GM12878 (cell line): ENCODE measurements around the gene TSC22D3. TPM values are rescaled to one million over a fixed set of nuclear protein-coding genes. Genes with fewer than 3 reads are reported as not detected.

Source experiments
- ATAC-seq: fragments of 200-7000 bp; cut with Tn5 transposase; 3 replicates; pipeline ENCODE4 v1.9.1; 2020; ENCODE audit warnings: mild to moderate bottlenecking, moderate library complexity
- BruUV-seq: library from RNA; stranded (reverse); fragments of 400-500 nt; replicated peaks from 2 replicates; lab custom pipeline; 2021; lab: Mats Ljungman, UMichigan
- CTCF ChIA-PET: fragments of 300-600 bp; sonication (Branson Sonifier 250); formaldehyde crosslinking; extraction: SDS; loops from one replicate; lab custom pipeline; 2021; ENCODE audit warnings: inconsistent platforms; lab: Yijun Ruan, JAX
- POLR2A ChIA-PET: fragments of 350-600 bp; formaldehyde crosslinking; extraction: SDS; loops from one replicate; lab custom pipeline; 2021; ENCODE audit warnings: inconsistent platforms; lab: Charles Lee
- RAD21 ChIA-PET: fragments of 300-600 bp; sonication (Branson Sonifier 250); formaldehyde crosslinking; loops from one replicate; lab custom pipeline; 2023; ENCODE audit warnings: antibody characterized with exemption; ENCODE audit not compliant: unreplicated experiment; lab: Charles Lee
- SMC1A ChIA-PET: fragments of 300-600 bp; sonication (Branson Sonifier 250); formaldehyde crosslinking; loops from one replicate; lab custom pipeline; 2023; ENCODE audit not compliant: unreplicated experiment, uncharacterized antibody; lab: Charles Lee
- DNase-seq: peaks from one replicate; pipeline ENCODE4 v3.0.0-alpha.2; 2011; ENCODE audit warnings: low read depth, low spot score
- FAIRE-seq: peaks from 3 replicates; lab custom pipeline; 2011; peaks lifted over from hg19 to GRCh38; lab: Jason Lieb, UNC
- H2AFZ ChIP-seq: 2 replicates; pipeline ENCODE4 v1.6.0; 2011; ENCODE audit warnings: low read depth, low read length, control low read depth; ENCODE audit not compliant: control insufficient read depth
- H3K27ac ChIP-seq: 2 replicates; pipeline ENCODE4 v1.5.1; 2011; ENCODE audit warnings: control low read depth; ENCODE audit not compliant: control insufficient read depth, insufficient read depth
- H3K27me3 ChIP-seq, 2 experiments: replicated peaks in 1 of 2; 2 replicates each; pipeline versions ENCODE4 v1.6.0 to v1.6.1; 2011; ENCODE audit warnings: low read length in 1 of 2; ENCODE audit not compliant: control insufficient read depth in 2 of 2, insufficient read depth in 2 of 2
- H3K36me3 ChIP-seq, 2 experiments: 2 replicates each; pipeline ENCODE4 v1.5.1; 2011; ENCODE audit warnings: low read length in 1 of 2; ENCODE audit not compliant: control insufficient read depth in 2 of 2, insufficient read depth in 2 of 2
- H3K4me1 ChIP-seq: 2 replicates; pipeline ENCODE4 v1.6.1; 2011; ENCODE audit warnings: mild to moderate bottlenecking, low read length, moderate library complexity, mixed read lengths; ENCODE audit not compliant: control insufficient read depth, insufficient read depth
- H3K4me2 ChIP-seq: 2 replicates; pipeline ENCODE4 v1.6.0; 2011; ENCODE audit warnings: control low read depth; ENCODE audit not compliant: control insufficient read depth, insufficient read depth
- H3K4me3 ChIP-seq: fragments of 200-600 bp; sonication (generic); 2 replicates; pipeline ENCODE4 v1.5.1; 2016
- H3K79me2 ChIP-seq: 2 replicates; pipeline ENCODE4 v1.6.0; 2011; ENCODE audit warnings: low read length; ENCODE audit not compliant: control insufficient read depth, insufficient read depth
- H3K9ac ChIP-seq: 2 replicates; pipeline ENCODE4 v1.8.0; 2011; ENCODE audit warnings: low read length, control low read depth, mixed read lengths; ENCODE audit not compliant: control insufficient read depth, insufficient read depth
- H3K9me3 ChIP-seq: replicated peaks from 3 replicates; pipeline ENCODE4 v1.5.1; 2011; ENCODE audit warnings: mild to moderate bottlenecking, low read length; ENCODE audit not compliant: control insufficient read depth, insufficient read depth
- H4K20me1 ChIP-seq: 2 replicates; pipeline ENCODE4 v1.6.0; 2011; ENCODE audit not compliant: control insufficient read depth, insufficient read depth
- CBFB ChIP-seq: IDR thresholded peaks from 2 replicates; pipeline ENCODE4 v1.6.1; 2016; ENCODE audit warnings: antibody characterized with exemption, low read depth
- CHD4 ChIP-seq: fragments of 200-600 bp; sonication (generic); IDR thresholded peaks from 2 replicates; pipeline ENCODE4 v1.6.1; 2016; ENCODE audit warnings: mild to moderate bottlenecking
- DPF2 ChIP-seq: fragments of 450-650 bp; IDR thresholded peaks from 2 replicates; pipeline ENCODE4 v1.6.1; 2017; ENCODE audit warnings: mild to moderate bottlenecking
- EP300 ChIP-seq, 2 experiments: fragments of 150-350 bp in 1 of 2; IDR thresholded peaks; 2 replicates each; pipeline ENCODE4 v1.6.1; 2011 to 2012; ENCODE audit warnings: low read depth in 2 of 2, low read length in 2 of 2, borderline replicate concordance in 1 of 2, improper control_type of control experiment in 1 of 2, inconsistent platforms in 1 of 2; ENCODE audit not compliant: control insufficient read depth in 1 of 2
- IKZF1 ChIP-seq: fragments of 450-650 bp; conservative IDR thresholded peaks from 2 replicates; pipeline ENCODE4 v1.6.1; 2017; ENCODE audit warnings: antibody characterized with exemption, mild to moderate bottlenecking
- IKZF2 ChIP-seq, 2 experiments: fragments of 450-650 bp; IDR thresholded peaks; 2 replicates each; pipeline ENCODE4 v1.6.1; 2017; ENCODE audit warnings: mild to moderate bottlenecking in 2 of 2, moderate library complexity in 2 of 2
- IRF4 ChIP-seq: IDR thresholded peaks from 2 replicates; pipeline ENCODE4 v1.6.1; 2011; ENCODE audit warnings: low read depth, low read length
- MEF2B ChIP-seq: fragments of 450-650 bp; IDR thresholded peaks from 2 replicates; pipeline ENCODE4 v1.6.1; 2018; ENCODE audit warnings: mild to moderate bottlenecking, moderate library complexity; ENCODE audit not compliant: partially characterized antibody, poor library complexity, severe bottlenecking
- MTA2 ChIP-seq: fragments of 450-650 bp; IDR thresholded peaks from 2 replicates; pipeline ENCODE4 v1.6.1; 2016; ENCODE audit warnings: low read depth, mild to moderate bottlenecking, moderate library complexity
- NBN ChIP-seq: fragments of 450-650 bp; IDR thresholded peaks from 2 replicates; pipeline ENCODE4 v1.6.1; 2016
- NR2C2 ChIP-seq: IDR thresholded peaks from 2 replicates; pipeline ENCODE4 v1.6.1; 2011; ENCODE audit warnings: borderline replicate concordance, low read depth; ENCODE audit not compliant: control insufficient read depth, insufficient read length
- RBBP5 ChIP-seq: fragments of 200-600 bp; sonication (generic); conservative IDR thresholded peaks from 2 replicates; pipeline ENCODE4 v1.6.1; 2016
- SMAD5 ChIP-seq: IDR thresholded peaks from 2 replicates; pipeline ENCODE4 v1.6.1; 2016; ENCODE audit warnings: antibody characterized with exemption, low read depth
- SPI1 ChIP-seq: IDR thresholded peaks from 2 replicates; pipeline ENCODE4 v1.6.1; 2011; ENCODE audit warnings: low read depth, mild to moderate bottlenecking, low read length, moderate library complexity, borderline replicate concordance; ENCODE audit not compliant: insufficient read depth
- STAT3 ChIP-seq: IDR thresholded peaks from 2 replicates; pipeline ENCODE4 v1.6.1; 2011; ENCODE audit warnings: low read depth, low read length, improper control_type of control experiment
- ZNF217 ChIP-seq: fragments of 450-650 bp; IDR thresholded peaks from 2 replicates; pipeline ENCODE4 v1.6.1; 2017; ENCODE audit warnings: antibody characterized with exemption, mild to moderate bottlenecking
- WGBS: methylation state at CpG from one replicate; pipeline ENCODE4 v1.1.6; 2016; ENCODE audit warnings: low lambda C conversion rate; ENCODE audit not compliant: insufficient replicate concordance, insufficient coverage; ENCODE audit errors: missing lambda C conversion rate; 5-methylcytosine and 5-hydroxymethylcytosine counted together
- in situ Hi-C: fragments of 300-500 bp; cut with MboI; formaldehyde crosslinking; loops from 9 replicates; pipeline ENCODE4 v1.14.3; 2018; ENCODE audit warnings: mixed read lengths
- intact Hi-C: fragments of 100-400 bp; cut with micrococcal nuclease; formaldehyde crosslinking; loops from one replicate; pipeline ENCODE4 v1.14.2; 2022; ENCODE audit not compliant: unreplicated experiment
- polyA plus RNA-seq, 11 experiments: library from polyadenylated mRNA; depleted of rRNA in 4 of 11; unstranded in 6 of 11; stranded (reverse) in 5 of 11; fragments of >200 nt; fragmentation: Nextera tagmentation in 4 of 11; fragmentation: Illumina TruSeq in 1 of 11; extraction: Ambion mirVana in 4 of 11; extraction: Trizol in 1 of 11; gene quantifications; 1 replicate in 1 of 11; 2 replicates in 10 of 11; pipeline versions ENCODE4 v1.2.1 to v1.2.3, GENCODE V29; 2011 to 2016; ENCODE audit warnings: inconsistent platforms in 2 of 11, missing spikeins in 2 of 11, low read depth in 1 of 11
- total RNA-seq, 4 experiments: library from RNA; depleted of rRNA in 3 of 4; stranded (reverse); fragments of >200 nt in 3 of 4; fragmentation: Illumina TruSeq in 1 of 4; extraction: Trizol in 1 of 4; gene quantifications; 2 replicates each; pipeline versions ENCODE4 v1.2.1 to v1.2.3, GENCODE V29; 2013 to 2021
- TF ChIP-seq, protein P1 (sequence below): fragments of 450-650 bp; IDR thresholded peaks from 2 replicates; pipeline ENCODE4 v1.6.1; 2016; ENCODE audit warnings: mild to moderate bottlenecking
- TF ChIP-seq, protein P2 (sequence below): IDR thresholded peaks from 2 replicates; pipeline ENCODE4 v1.6.1; 2011; ENCODE audit warnings: low read depth, low read length, improper control_type of control experiment, borderline replicate concordance
- TF ChIP-seq, protein P3 (sequence below): fragments of 450-650 bp; IDR thresholded peaks from 2 replicates; pipeline ENCODE4 v1.6.1; 2017; ENCODE audit warnings: low read depth, mild to moderate bottlenecking, moderate library complexity

The TSC22D3 gene
- total and polyA plus RNA-seq, 10 of the 15 experiments (the other 5 are each of a cell fraction or from before 2014, with no cell fraction given): 4.6 to 122 (median 16.1) TPM

DNA sequence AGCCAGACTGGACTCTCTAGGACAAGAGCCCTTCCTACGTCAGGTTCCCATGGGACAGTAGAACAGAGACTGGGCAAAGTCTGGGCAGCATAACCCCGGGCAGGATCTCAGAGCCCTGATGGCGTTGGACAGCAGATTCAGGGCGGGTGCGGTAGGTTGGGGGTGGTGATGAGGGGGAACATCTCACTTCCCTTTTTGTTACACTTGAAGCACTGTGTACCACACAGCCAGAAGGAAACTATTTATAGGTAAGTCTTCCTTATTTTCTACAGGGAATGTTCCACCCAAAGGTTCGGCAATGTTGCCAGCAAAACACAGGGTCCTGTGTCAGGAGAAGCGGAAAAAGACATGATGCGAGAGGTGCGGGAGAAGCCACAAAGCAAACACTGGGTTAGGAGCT lies 54.3 kb downstream of the TSC22D3 start:
- no peak for FAIRE-seq
- no TSS peak for BruUV-seq
- H2AFZ ChIP-seq: no peak overlapping the region
- H3K27me3 ChIP-seq: no peaks in the 10 kb centered on the region; a peak in 1 of 4 replicates
- no peak overlapping the region for H3K27ac ChIP-seq
- H4K20me1 ChIP-seq: no peaks in the 10 kb centered on the region
- no peaks in the 10 kb centered on the region for H3K9me3 ChIP-seq
- SMC1A ChIA-PET: interaction anchor here (0.8 to 16.4 kb wide), 8 partner anchors 8 to 56 kb away, joined by 3 to 425 read pairs (median 4); partner anchors contain the start of genes NCBP2L and TSC22D3
- 29% methylated on average over 9 of the region's 9 CpGs for WGBS
- intact Hi-C loops: no loop called here
- peak overlapping the region; percentile 67 for H3K4me2 ChIP-seq
- POLR2A ChIA-PET: interaction anchor here (1.0 to 18.2 kb wide), 4 partner anchors 9 to 44 kb away, joined by 3 to 287 read pairs (median 4); no protein-coding TSS in a partner anchor
- peaks cover 4% of the 10 kb centered on the region; the same call in 1 of the 2 replicates for H3K79me2 ChIP-seq
- no peaks in the 10 kb centered on the region for H3K36me3 ChIP-seq
- H3K4me1 ChIP-seq: peaks cover 14% of the 10 kb centered on the region
- no peak overlapping the region for H3K9ac ChIP-seq
- CTCF ChIA-PET: interaction anchor here (0.8 to 9.1 kb wide), 7 partner anchors 8 to 62 kb away, joined by 3 to 273 read pairs (median 5); partner anchors contain the start of genes NCBP2L and TSC22D3
- DNase-seq: no peak
- H3K4me3 ChIP-seq: no peak overlapping the region
- ATAC-seq: peak; percentile 76
- RAD21 ChIA-PET: interaction anchor here (1.3 to 15.7 kb wide), 4 partner anchors 10 to 92 kb away, joined by 3 to 444 read pairs (median 21); partner anchors contain the start of genes NCBP2L and TSC22D3
- in situ Hi-C loops: no loop called here
- TF ChIP-seq SPI1 (peak; percentile 91), NR2C2 (no peak), SMAD5 (no peak), IKZF2 (IDR thresholded peaks at IDR 0.05) (peak; percentile 90), CBFB (no peak), EP300 (IDR thresholded peaks at IDR 0.05; ENCODE audit: borderline replicate concordance in 1 of 2, control insufficient read depth in 1 of 2, low read depth in 2 of 2, low read length in 2 of 2) (peak in 1 of 2 experiments; percentile 58; a peak in 1 of 4 replicates), IKZF1 (peak; percentile 92), STAT3 (no peak), DPF2 (peak; percentile 62; the same call in 1 of the 2 replicates), RBBP5 (no peak), ZNF217 (no peak), MTA2 (0 out of 2 replicates have a peak, but pooled peaks have one; percentile 40), NBN (no peak), IRF4 (peak; percentile 71), CHD4 (no peak), MEF2B (peak; percentile 56)
- TF ChIP-seq, protein P1, sequence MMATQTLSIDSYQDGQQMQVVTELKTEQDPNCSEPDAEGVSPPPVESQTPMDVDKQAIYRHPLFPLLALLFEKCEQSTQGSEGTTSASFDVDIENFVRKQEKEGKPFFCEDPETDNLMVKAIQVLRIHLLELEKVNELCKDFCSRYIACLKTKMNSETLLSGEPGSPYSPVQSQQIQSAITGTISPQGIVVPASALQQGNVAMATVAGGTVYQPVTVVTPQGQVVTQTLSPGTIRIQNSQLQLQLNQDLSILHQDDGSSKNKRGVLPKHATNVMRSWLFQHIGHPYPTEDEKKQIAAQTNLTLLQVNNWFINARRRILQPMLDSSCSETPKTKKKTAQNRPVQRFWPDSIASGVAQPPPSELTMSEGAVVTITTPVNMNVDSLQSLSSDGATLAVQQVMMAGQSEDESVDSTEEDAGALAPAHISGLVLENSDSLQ: no peak
- TF ChIP-seq, protein P2, sequence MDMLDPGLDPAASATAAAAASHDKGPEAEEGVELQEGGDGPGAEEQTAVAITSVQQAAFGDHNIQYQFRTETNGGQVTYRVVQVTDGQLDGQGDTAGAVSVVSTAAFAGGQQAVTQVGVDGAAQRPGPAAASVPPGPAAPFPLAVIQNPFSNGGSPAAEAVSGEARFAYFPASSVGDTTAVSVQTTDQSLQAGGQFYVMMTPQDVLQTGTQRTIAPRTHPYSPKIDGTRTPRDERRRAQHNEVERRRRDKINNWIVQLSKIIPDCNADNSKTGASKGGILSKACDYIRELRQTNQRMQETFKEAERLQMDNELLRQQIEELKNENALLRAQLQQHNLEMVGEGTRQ: no peak
- TF ChIP-seq, protein P3, sequence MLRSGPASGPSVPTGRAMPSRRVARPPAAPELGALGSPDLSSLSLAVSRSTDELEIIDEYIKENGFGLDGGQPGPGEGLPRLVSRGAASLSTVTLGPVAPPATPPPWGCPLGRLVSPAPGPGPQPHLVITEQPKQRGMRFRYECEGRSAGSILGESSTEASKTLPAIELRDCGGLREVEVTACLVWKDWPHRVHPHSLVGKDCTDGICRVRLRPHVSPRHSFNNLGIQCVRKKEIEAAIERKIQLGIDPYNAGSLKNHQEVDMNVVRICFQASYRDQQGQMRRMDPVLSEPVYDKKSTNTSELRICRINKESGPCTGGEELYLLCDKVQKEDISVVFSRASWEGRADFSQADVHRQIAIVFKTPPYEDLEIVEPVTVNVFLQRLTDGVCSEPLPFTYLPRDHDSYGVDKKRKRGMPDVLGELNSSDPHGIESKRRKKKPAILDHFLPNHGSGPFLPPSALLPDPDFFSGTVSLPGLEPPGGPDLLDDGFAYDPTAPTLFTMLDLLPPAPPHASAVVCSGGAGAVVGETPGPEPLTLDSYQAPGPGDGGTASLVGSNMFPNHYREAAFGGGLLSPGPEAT: peak; percentile 75
